MM.1S (cell line): ENCODE measurements around the gene CACNG8.

Experiments used
- DNase-seq: peaks from one replicate; pipeline ENCODE4 v3.0.0-alpha.2; 2015
- H2AFZ ChIP-seq: fragments of 300-600 bp; sonication (generic); 2 replicates; pipeline ENCODE4 v1.6.0; 2016; ENCODE audit warnings: antibody characterized with exemption, low read length
- H3F3A ChIP-seq: fragments of 300-600 bp; sonication (generic); 2 replicates; pipeline ENCODE4 v1.6.1; 2016; ENCODE audit warnings: mild to moderate bottlenecking, antibody characterized with exemption, low read length, moderate library complexity, mixed read lengths; ENCODE audit not compliant: insufficient read depth
- H3K27ac ChIP-seq: fragments of 300-600 bp; sonication (generic); 2 replicates; pipeline ENCODE4 v1.5.1; 2016; ENCODE audit warnings: mild to moderate bottlenecking, low read length
- H3K27me3 ChIP-seq: fragments of 300-600 bp; sonication (generic); replicated peaks from 2 replicates; pipeline ENCODE4 v1.6.0; 2016; ENCODE audit warnings: low read length; ENCODE audit not compliant: insufficient read depth
- H3K36me3 ChIP-seq: fragments of 300-600 bp; sonication (generic); replicated peaks from 2 replicates; pipeline ENCODE4 v1.6.1; 2016; ENCODE audit warnings: mild to moderate bottlenecking, low read length, mixed read lengths; ENCODE audit not compliant: insufficient read depth
- H3K4me1 ChIP-seq: fragments of 300-600 bp; sonication (generic); 2 replicates; pipeline ENCODE4 v1.6.1; 2016; ENCODE audit warnings: low read length, mixed read lengths
- H3K4me2 ChIP-seq: fragments of 300-600 bp; sonication (generic); 2 replicates; pipeline ENCODE4 v1.6.0; 2016; ENCODE audit warnings: low read depth, low read length
- H3K4me3 ChIP-seq: fragments of 300-600 bp; sonication (generic); 2 replicates; pipeline ENCODE4 v1.5.1; 2016; ENCODE audit warnings: low read length, mixed read lengths
- H3K79me2 ChIP-seq: fragments of 300-600 bp; sonication (generic); 2 replicates; pipeline ENCODE4 v1.6.1; 2016; ENCODE audit warnings: mixed run types, low read length, mixed read lengths
- H3K9ac ChIP-seq: fragments of 300-600 bp; sonication (generic); 2 replicates; pipeline ENCODE4 v1.6.1; 2016; ENCODE audit warnings: low read length, mixed read lengths
- H3K9me2 ChIP-seq: fragments of 300-600 bp; sonication (generic); replicated peaks from 2 replicates; pipeline ENCODE4 v1.6.1; 2016; ENCODE audit warnings: mild to moderate bottlenecking, low read length, mixed read lengths; ENCODE audit not compliant: insufficient read depth
- H3K9me3 ChIP-seq: fragments of 300-600 bp; sonication (generic); replicated peaks from 2 replicates; pipeline ENCODE4 v1.6.1; 2016; ENCODE audit warnings: mild to moderate bottlenecking, low read length, mixed read lengths; ENCODE audit not compliant: insufficient read depth
- H4K20me1 ChIP-seq: fragments of 300-600 bp; sonication (generic); 2 replicates; pipeline ENCODE4 v1.6.1; 2016; ENCODE audit warnings: mild to moderate bottlenecking, low read length, moderate library complexity, mixed read lengths; ENCODE audit not compliant: insufficient read depth
- CTCF ChIP-seq: fragments of 300-600 bp; sonication (generic); IDR thresholded peaks from 2 replicates; pipeline ENCODE4 v1.5.1; 2016; ENCODE audit warnings: antibody characterized with exemption, low read length, mixed read lengths
- EZH2 ChIP-seq: fragments of 300-600 bp; sonication (generic); optimal IDR thresholded peaks from 2 replicates; pipeline ENCODE3; 2017; ENCODE audit warnings: low read depth, mild to moderate bottlenecking, antibody characterized with exemption, low read length, mixed read lengths
- EZH2phosphoT487 ChIP-seq: fragments of 300-600 bp; sonication (generic); IDR thresholded peaks from 2 replicates; pipeline ENCODE4 v1.6.1; 2018; ENCODE audit warnings: antibody characterized with exemption, low read length

Gene CACNG8

GRCh38 chr19:53965091-53965490, 2.4 kb downstream of the CACNG8 start:
- Histone ChIP-seq H3K4me3 (peak overlapping the region; percentile 49), H4K20me1 (no peaks in the 10 kb centered on the region), H3F3A (no peaks in the 10 kb centered on the region), H3K9me2 (no peaks in the 10 kb centered on the region), H3K9me3 (no peaks in the 10 kb centered on the region), H3K27me3 (peaks cover 44% of the 10 kb centered on the region), H3K36me3 (no peaks in the 10 kb centered on the region), H3K27ac (no peak overlapping the region), H3K4me2 (peak overlapping the region; percentile 56), H2AFZ (peak overlapping the region; percentile 65; the same call in 1 of the 2 replicates), H3K9ac (no peak overlapping the region), H3K79me2 (no peaks in the 10 kb centered on the region), H3K4me1 (no peaks in the 10 kb centered on the region)
- TF ChIP-seq CTCF = no peak
- no peak for TF ChIP-seq EZH2phosphoT487
- TF ChIP-seq EZH2 = no peak
- no peak for DNase-seq

GRCh38 chr19:53966931-53967330, 4.2 kb downstream of the CACNG8 start:
- no peak overlapping the region for H2AFZ ChIP-seq
- H3K36me3 ChIP-seq = no peaks in the 10 kb centered on the region
- H3K9me2 ChIP-seq = no peaks in the 10 kb centered on the region
- H4K20me1 ChIP-seq = no peaks in the 10 kb centered on the region
- no peaks in the 10 kb centered on the region for H3K4me1 ChIP-seq
- no peak overlapping the region for H3K4me3 ChIP-seq
- H3K79me2 ChIP-seq = no peaks in the 10 kb centered on the region
- H3K4me2 ChIP-seq = no peak overlapping the region
- TF ChIP-seq EZH2 (no peak), CTCF (no peak), EZH2phosphoT487 (no peak)
- H3K27me3 ChIP-seq = peaks cover 31% of the 10 kb centered on the region
- no peaks in the 10 kb centered on the region for H3F3A ChIP-seq
- no peak overlapping the region for H3K9ac ChIP-seq
- no peaks in the 10 kb centered on the region for H3K9me3 ChIP-seq
- no peak for DNase-seq
- no peak overlapping the region for H3K27ac ChIP-seq

- H3K9ac ChIP-seq = no peak overlapping the region
- H3K4me2 ChIP-seq = no peak overlapping the region
- no peaks in the 10 kb centered on the region for H3K9me3 ChIP-seq
- H3K36me3 ChIP-seq = no peaks in the 10 kb centered on the region
- H3K9me2 ChIP-seq = no peaks in the 10 kb centered on the region
- H3K4me1 ChIP-seq = no peaks in the 10 kb centered on the region
- no peak for DNase-seq
- H2AFZ ChIP-seq = no peak overlapping the region
- H3K27ac ChIP-seq = no peak overlapping the region
- no peaks in the 10 kb centered on the region for H4K20me1 ChIP-seq
- no peaks in the 10 kb centered on the region for H3K79me2 ChIP-seq
- no peak for TF ChIP-seq EZH2
- no peak for TF ChIP-seq CTCF
- no peak overlapping the region for H3K4me3 ChIP-seq
- peaks cover 27% of the 10 kb centered on the region for H3K27me3 ChIP-seq
- H3F3A ChIP-seq = no peaks in the 10 kb centered on the region
Measured at GRCh38 chr19:53969366-53969765, 6.6 kb downstream of the CACNG8 start.
